Suprapubic skin (tissue), 4 donors: ENCODE results near the gene REXO1.

ENCODE experiments used
- CTCF ChIP-seq, 2 donors: fragments of 200-600 bp in 1 of 2; fragments of 450-650 bp in 1 of 2; sonication (generic) in 1 of 2; IDR thresholded peaks; one replicate each; pipeline ENCODE4 v1.5.1; 2016 to 2019; ENCODE audit warnings: antibody characterized with exemption in 2 of 2, mild to moderate bottlenecking in 1 of 2, moderate library complexity in 1 of 2
- POLR2A ChIP-seq, 2 donors: fragments of 450-650 bp; IDR thresholded peaks; one replicate each; pipeline ENCODE4 v1.6.1; 2017; ENCODE audit warnings: antibody characterized with exemption in 2 of 2, mild to moderate bottlenecking in 2 of 2, moderate library complexity in 2 of 2
- POLR2AphosphoS5 ChIP-seq, 3 donors: sonication (generic); formaldehyde crosslinking; IDR thresholded peaks; one replicate each; pipeline ENCODE4 v1.6.1; 2017; ENCODE audit warnings: antibody characterized with exemption in 3 of 3

GRCh38 chr19:1822210-1822609 lies 26.1 kb downstream of the REXO1 start:
- no peak for TF ChIP-seq POLR2A (IDR thresholded peaks at IDR 0.05)
- no peak for TF ChIP-seq CTCF (IDR thresholded peaks at IDR 0.05)
- no peak for TF ChIP-seq POLR2AphosphoS5 (IDR thresholded peaks at IDR 0.05)
